HCEC 1CT (cell line): ENCODE data around the gene TJP2.

Experiments used
- DNase-seq: peaks from one replicate; pipeline ENCODE4 v3.0.0-alpha.2; 2017

The TJP2 gene

GRCh38 chr9:69193685-69194032 lies 19.6 kb downstream of the TJP2 start:
- no peak for DNase-seq

GRCh38 chr9:69194702-69195418 lies 20.8 kb downstream of the TJP2 start:
- no peak for DNase-seq

GRCh38 chr9:69195668-69196067 lies 21.6 kb downstream of the TJP2 start:
- DNase-seq = no peak

- no peak for DNase-seq
These were observed 23.6 kb downstream of the TJP2 start for GRCh38 chr9:69197687-69198086.

GRCh38 chr9:69198521-69199220 lies 24.6 kb downstream of the TJP2 start:
- no peak for DNase-seq

GRCh38 chr9:69199769-69200470 lies 25.8 kb downstream of the TJP2 start:
- peak; percentile 8 for DNase-seq

- DNase-seq = no peak
These were observed 28.5 kb downstream of the TJP2 start for GRCh38 chr9:69202556-69202955.

GRCh38 chr9:69204326-69204725 lies 30.2 kb downstream of the TJP2 start:
- no peak for DNase-seq

GRCh38 chr9:69204849-69205248 lies 30.8 kb downstream of the TJP2 start:
- DNase-seq = peak; percentile 35

GRCh38 chr9:69206047-69206446 lies 32.0 kb downstream of the TJP2 start:
- DNase-seq = no peak

GRCh38 chr9:69207503-69207902 lies 33.4 kb downstream of the TJP2 start:
- no peak for DNase-seq

GRCh38 chr9:69211424-69212036 lies 37.5 kb downstream of the TJP2 start:
- no peak for DNase-seq

GRCh38 chr9:69213647-69214046 lies 39.6 kb downstream of the TJP2 start:
- no peak for DNase-seq

GRCh38 chr9:69214939-69215338 lies 40.9 kb downstream of the TJP2 start:
- DNase-seq = no peak

GRCh38 chr9:69215774-69216485 lies 41.9 kb downstream of the TJP2 start:
- no peak for DNase-seq

GRCh38 chr9:69218166-69218565 lies 44.1 kb downstream of the TJP2 start:
- DNase-seq = no peak

GRCh38 chr9:69221036-69221435 lies 47.0 kb downstream of the TJP2 start:
- no peak for DNase-seq

- no peak for DNase-seq
These were observed 48.9 kb downstream of the TJP2 start for GRCh38 chr9:69222970-69223369.

GRCh38 chr9:69223605-69224004 lies 49.5 kb downstream of the TJP2 start:
- peak; percentile 68 for DNase-seq

GRCh38 chr9:69229367-69229766 lies 55.3 kb downstream of the TJP2 start:
- no peak for DNase-seq

- DNase-seq = no peak
These were observed 58.1 kb downstream of the TJP2 start for GRCh38 chr9:69232135-69232534.

GRCh38 chr9:69234683-69235082 lies 60.6 kb downstream of the TJP2 start:
- DNase-seq = no peak

GRCh38 chr9:69236188-69236587 lies 62.1 kb downstream of the TJP2 start:
- DNase-seq = no peak
